Neural cell (in vitro differentiated cells): ENCODE measurements around the gene INO80. TPM values are rescaled to one million over a fixed set of nuclear protein-coding genes. Genes with fewer than 3 reads are reported as not detected.

Experiments
- H2AFZ ChIP-seq: fragments of 200-600, 300-800 bp; sonication (generic), shearing (Covaris generic); 2 replicates; pipeline ENCODE4 v1.6.0; 2014; ENCODE audit warnings: low read depth, mild to moderate bottlenecking, antibody characterized with exemption, low read length, moderate library complexity
- H3F3A ChIP-seq: fragments of 200-600 bp; shearing (Covaris generic); 2 replicates; pipeline ENCODE4 v1.6.1; 2016; ENCODE audit warnings: mild to moderate bottlenecking, moderate library complexity, mixed read lengths, antibody characterized with exemption, low read length; ENCODE audit not compliant: insufficient read depth, poor library complexity, severe bottlenecking
- H3K27ac ChIP-seq: fragments of 200-600, 300-800 bp; sonication (generic), shearing (Covaris generic); 2 replicates; pipeline ENCODE4 v1.5.1; 2014; ENCODE audit warnings: mild to moderate bottlenecking, low read length, moderate library complexity
- H3K27me3 ChIP-seq: fragments of 300-800, 200-600 bp; sonication (generic), shearing (Covaris generic); 2 replicates; pipeline ENCODE4 v1.6.0; 2014; ENCODE audit warnings: mild to moderate bottlenecking, low read depth, low read length, moderate library complexity; ENCODE audit not compliant: insufficient read depth
- H3K36me3 ChIP-seq: fragments of 300-800, 200-600 bp; sonication (generic), shearing (Covaris generic); 2 replicates; pipeline ENCODE4 v1.5.1; 2014; ENCODE audit warnings: mild to moderate bottlenecking, antibody characterized with exemption, low read length, moderate library complexity; ENCODE audit not compliant: insufficient read depth
- H3K4me2 ChIP-seq: fragments of 300-800, 200-600 bp; sonication (generic), shearing (Covaris generic); 2 replicates; pipeline ENCODE4 v1.6.0; 2014; ENCODE audit warnings: mild to moderate bottlenecking, low read length
- H3K4me3 ChIP-seq: fragments of 300-800, 200-600 bp; sonication (generic), shearing (Covaris generic); 2 replicates; pipeline ENCODE4 v1.5.1; 2014; ENCODE audit warnings: mild to moderate bottlenecking, low read length, moderate library complexity
- H3K79me2 ChIP-seq: fragments of 200-600 bp; shearing (Covaris generic); replicated peaks from 2 replicates; pipeline ENCODE4 v1.6.0; 2014; ENCODE audit warnings: mild to moderate bottlenecking, low read length, moderate library complexity; ENCODE audit not compliant: insufficient read depth
- H3K9ac ChIP-seq: fragments of 300-800, 200-600 bp; sonication (generic), shearing (Covaris generic); 2 replicates; pipeline ENCODE4 v1.6.1; 2016; ENCODE audit warnings: mild to moderate bottlenecking, low read length, mixed read lengths
- H3K9me2 ChIP-seq: fragments of 200-600 bp; shearing (Covaris generic); 2 replicates; pipeline ENCODE4 v1.6.1; 2016; ENCODE audit warnings: mild to moderate bottlenecking, low read length, mixed read lengths; ENCODE audit not compliant: insufficient read depth
- H3K9me3 ChIP-seq: fragments of 200-600, 300-800 bp; sonication (generic), shearing (Covaris generic); 2 replicates; pipeline ENCODE4 v1.6.1; 2016; ENCODE audit warnings: mild to moderate bottlenecking, mixed run types, low read length, moderate library complexity, mixed read lengths
- H4K20me1 ChIP-seq: fragments of 200-600 bp; shearing (Covaris generic); 2 replicates; pipeline ENCODE4 v1.6.1; 2016; ENCODE audit warnings: mild to moderate bottlenecking, mixed run types; ENCODE audit not compliant: insufficient read depth
- CTCF ChIP-seq: fragments of 450-650 bp; IDR thresholded peaks from 2 replicates; pipeline ENCODE4 v1.5.1; 2014; ENCODE audit warnings: antibody characterized with exemption, mild to moderate bottlenecking, moderate library complexity; ENCODE audit not compliant: poor library complexity, severe bottlenecking
- EP300 ChIP-seq: fragments of 450-650 bp; conservative IDR thresholded peaks from 2 replicates; pipeline ENCODE4 v1.6.1; 2014; ENCODE audit warnings: antibody characterized with exemption, mild to moderate bottlenecking, moderate library complexity; ENCODE audit not compliant: poor library complexity, severe bottlenecking
- EZH2 ChIP-seq: fragments of 200-600, 300-800 bp; shearing (Covaris generic), sonication (generic); IDR thresholded peaks from 2 replicates; pipeline ENCODE4 v1.6.1; 2014; ENCODE audit warnings: antibody characterized with exemption, low read length, borderline replicate concordance, mild to moderate bottlenecking; ENCODE audit not compliant: insufficient read depth, poor library complexity, severe bottlenecking
- MXI1 ChIP-seq: fragments of 450-650 bp; conservative IDR thresholded peaks from 2 replicates; pipeline ENCODE4 v1.6.1; 2014; ENCODE audit warnings: antibody characterized with exemption, mild to moderate bottlenecking; ENCODE audit not compliant: poor library complexity, severe bottlenecking
- POLR2AphosphoS5 ChIP-seq: IDR thresholded peaks from 2 replicates; pipeline ENCODE4 v1.6.1; 2012
- RAD21 ChIP-seq: fragments of 450-650 bp; conservative IDR thresholded peaks from 2 replicates; pipeline ENCODE4 v1.6.1; 2014; ENCODE audit warnings: antibody characterized with exemption, mild to moderate bottlenecking, moderate library complexity
- REST ChIP-seq: IDR thresholded peaks from 2 replicates; pipeline ENCODE4 v1.6.1; 2012; ENCODE audit warnings: borderline replicate concordance
- SMC3 ChIP-seq: fragments of 450-650 bp; conservative IDR thresholded peaks from 2 replicates; pipeline ENCODE4 v1.6.1; 2014; ENCODE audit warnings: antibody characterized with exemption, mild to moderate bottlenecking, moderate library complexity; ENCODE audit not compliant: poor library complexity
- TAF1 ChIP-seq: IDR thresholded peaks from 2 replicates; pipeline ENCODE4 v1.6.1; 2012; ENCODE audit warnings: low read depth
- polyA plus RNA-seq: library from polyadenylated mRNA; depleted of rRNA; stranded (reverse); fragments of >200 nt; gene quantifications from 2 replicates; pipeline ENCODE4 v1.2.3, GENCODE V29; 2014

Gene INO80
- polyA plus RNA-seq, 1 donor from 2014 or later: 8.4 TPM

GRCh38 chr15:40985541-40986330 is 130.3 kb downstream of the INO80 start:
- Histone ChIP-seq H3F3A (no peaks in the 10 kb centered on the region), H3K4me3 (no peak overlapping the region), H3K79me2 (no peaks in the 10 kb centered on the region), H3K27me3 (no peaks in the 10 kb centered on the region), H3K9ac (no peak overlapping the region), H3K27ac (no peak overlapping the region), H3K36me3 (peaks cover 4% of the 10 kb centered on the region), H3K4me2 (no peak overlapping the region), H3K9me2 (no peaks in the 10 kb centered on the region), H2AFZ (no peak overlapping the region), H4K20me1 (no peaks in the 10 kb centered on the region), H3K9me3 (no peaks in the 10 kb centered on the region)
- TF ChIP-seq CTCF: no peak
- TF ChIP-seq EZH2: no peak
- TF ChIP-seq REST: no peak
- TF ChIP-seq RAD21: no peak
- TF ChIP-seq EP300: no peak
- no peak for TF ChIP-seq TAF1
- TF ChIP-seq MXI1: no peak
- TF ChIP-seq POLR2AphosphoS5: no peak
- no peak for TF ChIP-seq SMC3

GRCh38 chr15:40984964-40985363 is 131.1 kb downstream of the INO80 start:
- Histone ChIP-seq H3K4me3 (no peak overlapping the region), H3K9ac (no peak overlapping the region), H3K36me3 (peaks cover 4% of the 10 kb centered on the region), H3K79me2 (no peaks in the 10 kb centered on the region), H3F3A (no peaks in the 10 kb centered on the region), H3K9me2 (no peaks in the 10 kb centered on the region), H4K20me1 (no peaks in the 10 kb centered on the region), H2AFZ (no peak overlapping the region), H3K9me3 (no peaks in the 10 kb centered on the region), H3K4me2 (no peak overlapping the region), H3K27me3 (no peaks in the 10 kb centered on the region), H3K27ac (no peak overlapping the region)
- TF ChIP-seq REST (no peak), POLR2AphosphoS5 (no peak), TAF1 (no peak), CTCF (no peak), EP300 (no peak), EZH2 (no peak), SMC3 (no peak), MXI1 (no peak), RAD21 (no peak)
